GM19372 (cell line): ENCODE measurements around the gene CXCL1.
"Not testable (repeated sequence)": the region's sequence is repeated elsewhere in the genome, so short reads cannot be mapped to it uniquely, and the experiment has no call there.

Source experiments
- ATAC-seq: cut with Tn5 transposase; IDR thresholded peaks from one replicate; pipeline ENCODE4 v1.9.1; 2021; ENCODE audit warnings: mild to moderate bottlenecking, low read depth, moderate library complexity; ENCODE audit not compliant: unreplicated experiment

Gene CXCL1

GRCh38 chr4:73871511-73872310 lies 2.5 kb downstream of the CXCL1 start:
- no peak for ATAC-seq

- no peak for ATAC-seq
Observed at GRCh38 chr4:73872316-73873108, 3.3 kb downstream of the CXCL1 start.

- no peak for ATAC-seq
Observed at GRCh38 chr4:73874386-73874785, 5.2 kb downstream of the CXCL1 start.

- no peak for ATAC-seq
Observed at GRCh38 chr4:73875401-73875800, 6.2 kb downstream of the CXCL1 start.

- ATAC-seq: no peak
Observed at GRCh38 chr4:73883306-73883705, 14.1 kb downstream of the CXCL1 start.

GRCh38 chr4:73885574-73886267 lies 16.5 kb downstream of the CXCL1 start:
- ATAC-seq: no peak

- ATAC-seq: no peak
Observed at GRCh38 chr4:73891326-73891725, 22.1 kb downstream of the CXCL1 start.

- ATAC-seq: no peak
Observed at GRCh38 chr4:73891739-73892405, 22.7 kb downstream of the CXCL1 start.

GRCh38 chr4:73892966-73893365 lies 23.8 kb downstream of the CXCL1 start:
- ATAC-seq: no peak

- no peak for ATAC-seq
Observed at GRCh38 chr4:73894001-73894400, 24.8 kb downstream of the CXCL1 start.

- no peak for ATAC-seq
Observed at GRCh38 chr4:73895201-73896175, 26.3 kb downstream of the CXCL1 start.

GRCh38 chr4:73896416-73896815 lies 27.2 kb downstream of the CXCL1 start:
- ATAC-seq: no peak

- ATAC-seq: no peak
Observed at GRCh38 chr4:73897380-73898136, 28.4 kb downstream of the CXCL1 start.

- ATAC-seq: not testable (repeated sequence)
Observed at GRCh38 chr4:73899338-73899737, 30.1 kb downstream of the CXCL1 start.

GRCh38 chr4:73901031-73901430 lies 31.8 kb downstream of the CXCL1 start:
- no peak for ATAC-seq

GRCh38 chr4:73902038-73902637 lies 32.9 kb downstream of the CXCL1 start:
- no peak for ATAC-seq

- no peak for ATAC-seq
Observed at GRCh38 chr4:73902817-73903547, 33.8 kb downstream of the CXCL1 start.

- ATAC-seq: no peak
Observed at GRCh38 chr4:73904491-73904890, 35.3 kb downstream of the CXCL1 start.
